Breast epithelium (tissue), 4 donors: ENCODE results near the gene PEAK1. TPM values are rescaled to one million over a fixed set of nuclear protein-coding genes. Genes with fewer than 3 reads are reported as not detected.

Source experiments
- DNase-seq, 2 donors: peaks; one replicate each; pipeline ENCODE4 v3.0.0-alpha.2; 2019; ENCODE audit warnings: low spot score in 2 of 2
- H3K27ac ChIP-seq, 2 donors: fragments of 200-600 bp; sonication (generic) in 1 of 2; one replicate each; pipeline ENCODE4 v1.5.1; 2016 to 2019; ENCODE audit warnings: mild to moderate bottlenecking in 1 of 2
- H3K27me3 ChIP-seq, 2 donors: fragments of 200-600 bp; sonication (generic) in 1 of 2; one replicate each; pipeline versions ENCODE4 v1.5.1 to v1.6.0; 2017 to 2019; ENCODE audit warnings: control low read depth in 1 of 2, mild to moderate bottlenecking in 1 of 2
- H3K36me3 ChIP-seq: fragments of 200-600 bp; one replicate; pipeline ENCODE4 v1.5.1; 2019
- H3K4me1 ChIP-seq, 2 donors: fragments of 200-600 bp; sonication (generic); one replicate each; pipeline ENCODE4 v1.5.1; 2016 to 2019; ENCODE audit warnings: control low read depth in 1 of 2
- H3K4me3 ChIP-seq, 3 donors: fragments of 200-600 bp; sonication (generic); 1 replicate in 2 of 3; 2 replicates in 1 of 3; pipeline ENCODE4 v1.5.1; 2016 to 2019; ENCODE audit warnings: mild to moderate bottlenecking in 3 of 3, moderate library complexity in 2 of 3
- H3K9me3 ChIP-seq, 2 donors: fragments of 200-600 bp; sonication (generic) in 1 of 2; one replicate each; pipeline ENCODE4 v1.5.1; 2016 to 2019; ENCODE audit warnings: control low read depth in 1 of 2
- POLR2A ChIP-seq: fragments of 450-650 bp; IDR thresholded peaks from one replicate; pipeline ENCODE4 v1.6.1; 2016; ENCODE audit warnings: antibody characterized with exemption, mild to moderate bottlenecking, moderate library complexity
- POLR2AphosphoS5 ChIP-seq, 3 donors: sonication (generic); formaldehyde crosslinking; IDR thresholded peaks; one replicate each; pipeline ENCODE4 v1.6.1; 2017; ENCODE audit warnings: antibody characterized with exemption in 3 of 3
- intact Hi-C: fragments of 100-400 bp; cut with DNase I; formaldehyde crosslinking; loops from one replicate; pipeline ENCODE4 v1.15.1; 2023; ENCODE audit warnings: low total_unique reads
- total RNA-seq, 3 donors: library from RNA; depleted of rRNA; stranded (reverse); fragments of >200 nt; gene quantifications; one replicate each; pipeline ENCODE4 v1.1.0, GENCODE V29; 2016
- TF ChIP-seq, protein P1 (sequence below), 3 donors: fragments of 450-650 bp; IDR thresholded peaks; one replicate each; pipeline ENCODE4 v1.5.1; 2016 to 2017; ENCODE audit warnings: antibody characterized with exemption in 3 of 3, mild to moderate bottlenecking in 3 of 3, moderate library complexity in 3 of 3

Gene PEAK1
- total RNA-seq, 3 donors from 2014 or later: 48.5 to 99.5 (median 55.2) TPM

DNA sequence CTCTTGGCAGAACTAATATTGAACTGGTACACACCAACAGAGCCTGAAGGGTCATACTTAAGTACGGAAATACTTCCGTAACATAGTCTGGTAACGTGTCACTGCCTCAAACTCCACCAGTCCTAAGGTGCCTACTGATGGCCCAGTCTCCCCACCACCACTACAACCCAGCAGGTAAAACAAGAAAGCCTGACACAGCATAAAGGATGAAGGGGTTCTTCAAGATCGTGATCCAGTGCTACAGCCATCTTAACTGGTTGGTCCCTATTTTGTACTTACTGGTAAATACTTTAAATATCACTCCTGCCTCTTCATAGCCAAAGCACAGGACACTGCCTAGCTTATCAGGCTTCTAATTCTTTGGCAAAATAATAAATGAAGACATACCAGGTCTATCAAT lies 46.5 kb downstream of the PEAK1 start:
- Histone ChIP-seq H3K27me3 (no peaks in the 10 kb centered on the region), H3K4me1 (no peaks in the 10 kb centered on the region), H3K36me3 (no peaks in the 10 kb centered on the region), H3K27ac (no peak overlapping the region), H3K9me3 (no peaks in the 10 kb centered on the region), H3K4me3 (no peak overlapping the region)
- no peak for TF ChIP-seq POLR2AphosphoS5 (IDR thresholded peaks at IDR 0.05)
- TF ChIP-seq, protein P1, sequence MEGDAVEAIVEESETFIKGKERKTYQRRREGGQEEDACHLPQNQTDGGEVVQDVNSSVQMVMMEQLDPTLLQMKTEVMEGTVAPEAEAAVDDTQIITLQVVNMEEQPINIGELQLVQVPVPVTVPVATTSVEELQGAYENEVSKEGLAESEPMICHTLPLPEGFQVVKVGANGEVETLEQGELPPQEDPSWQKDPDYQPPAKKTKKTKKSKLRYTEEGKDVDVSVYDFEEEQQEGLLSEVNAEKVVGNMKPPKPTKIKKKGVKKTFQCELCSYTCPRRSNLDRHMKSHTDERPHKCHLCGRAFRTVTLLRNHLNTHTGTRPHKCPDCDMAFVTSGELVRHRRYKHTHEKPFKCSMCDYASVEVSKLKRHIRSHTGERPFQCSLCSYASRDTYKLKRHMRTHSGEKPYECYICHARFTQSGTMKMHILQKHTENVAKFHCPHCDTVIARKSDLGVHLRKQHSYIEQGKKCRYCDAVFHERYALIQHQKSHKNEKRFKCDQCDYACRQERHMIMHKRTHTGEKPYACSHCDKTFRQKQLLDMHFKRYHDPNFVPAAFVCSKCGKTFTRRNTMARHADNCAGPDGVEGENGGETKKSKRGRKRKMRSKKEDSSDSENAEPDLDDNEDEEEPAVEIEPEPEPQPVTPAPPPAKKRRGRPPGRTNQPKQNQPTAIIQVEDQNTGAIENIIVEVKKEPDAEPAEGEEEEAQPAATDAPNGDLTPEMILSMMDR (IDR thresholded peaks at IDR 0.05): no peak
- no peak for TF ChIP-seq POLR2A
- DNase-seq: no peak
- intact Hi-C loops: no loop called here

GRCh38 chr15:77371850-77372563 lies 47.9 kb downstream of the PEAK1 start:
- no peaks in the 10 kb centered on the region for H3K27me3 ChIP-seq
- intact Hi-C loops: no loop called here
- no peak for DNase-seq
- H3K9me3 ChIP-seq: no peaks in the 10 kb centered on the region
- no peak overlapping the region for H3K27ac ChIP-seq
- TF ChIP-seq, protein P1 (IDR thresholded peaks at IDR 0.05): no peak
- TF ChIP-seq POLR2AphosphoS5 (IDR thresholded peaks at IDR 0.05) (no peak), POLR2A (no peak)
- no peak overlapping the region for H3K4me3 ChIP-seq
- no peaks in the 10 kb centered on the region for H3K36me3 ChIP-seq
- no peaks in the 10 kb centered on the region for H3K4me1 ChIP-seq

DNA sequence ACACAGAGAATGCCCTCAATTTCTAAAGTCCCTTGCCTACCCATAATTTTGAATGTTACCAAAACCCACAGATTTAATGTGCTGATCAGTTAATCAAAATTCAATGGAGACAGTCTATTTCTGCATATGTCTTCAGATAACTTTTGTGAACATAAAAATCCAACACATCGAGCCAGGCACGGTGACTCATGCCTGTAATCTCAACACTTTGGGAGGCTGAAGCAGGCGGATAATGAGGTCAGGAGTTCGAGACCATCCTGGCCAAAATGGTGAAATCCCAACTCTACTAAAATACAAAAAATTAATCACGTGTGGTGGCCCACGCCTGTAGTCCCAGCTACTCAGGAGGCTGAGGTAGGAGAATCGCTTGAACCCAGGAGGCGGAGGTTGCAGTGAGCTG lies 49.3 kb downstream of the PEAK1 start:
- TF ChIP-seq POLR2A (no peak), POLR2AphosphoS5 (IDR thresholded peaks at IDR 0.05) (no peak)
- TF ChIP-seq, protein P1 (IDR thresholded peaks at IDR 0.05): no peak
- Histone ChIP-seq H3K36me3 (no peaks in the 10 kb centered on the region), H3K27me3 (no peaks in the 10 kb centered on the region), H3K9me3 (no peaks in the 10 kb centered on the region), H3K27ac (no peak overlapping the region), H3K4me1 (no peaks in the 10 kb centered on the region), H3K4me3 (no peak overlapping the region)
- intact Hi-C loops: no loop called here
- no peak for DNase-seq

DNA sequence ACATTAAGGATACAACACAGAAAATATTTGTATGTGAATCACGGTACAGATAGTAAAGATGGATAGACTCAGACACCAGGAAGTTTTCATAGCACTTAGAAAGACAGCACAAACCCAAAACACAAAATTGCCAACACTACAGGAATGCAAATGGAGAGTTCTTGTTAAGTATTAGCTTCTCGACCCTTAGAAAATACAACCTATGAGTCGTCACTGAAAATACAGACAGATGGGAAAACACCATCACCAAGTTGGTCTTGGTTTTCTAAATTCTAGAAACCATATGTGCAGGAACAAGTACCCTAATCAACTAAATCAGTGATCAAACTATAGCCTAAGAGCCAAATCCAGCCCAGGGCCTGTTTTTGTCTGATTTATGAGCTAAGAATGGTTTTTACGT lies 50.7 kb downstream of the PEAK1 start:
- no peak overlapping the region for H3K4me3 ChIP-seq
- intact Hi-C loops: no loop called here
- DNase-seq: no peak
- no peaks in the 10 kb centered on the region for H3K27me3 ChIP-seq
- no peaks in the 10 kb centered on the region for H3K9me3 ChIP-seq
- H3K27ac ChIP-seq: no peak overlapping the region
- no peaks in the 10 kb centered on the region for H3K4me1 ChIP-seq
- TF ChIP-seq POLR2AphosphoS5 (IDR thresholded peaks at IDR 0.05): no peak
- TF ChIP-seq, protein P1 (IDR thresholded peaks at IDR 0.05): no peak
- no peak for TF ChIP-seq POLR2A
- no peaks in the 10 kb centered on the region for H3K36me3 ChIP-seq

DNA sequence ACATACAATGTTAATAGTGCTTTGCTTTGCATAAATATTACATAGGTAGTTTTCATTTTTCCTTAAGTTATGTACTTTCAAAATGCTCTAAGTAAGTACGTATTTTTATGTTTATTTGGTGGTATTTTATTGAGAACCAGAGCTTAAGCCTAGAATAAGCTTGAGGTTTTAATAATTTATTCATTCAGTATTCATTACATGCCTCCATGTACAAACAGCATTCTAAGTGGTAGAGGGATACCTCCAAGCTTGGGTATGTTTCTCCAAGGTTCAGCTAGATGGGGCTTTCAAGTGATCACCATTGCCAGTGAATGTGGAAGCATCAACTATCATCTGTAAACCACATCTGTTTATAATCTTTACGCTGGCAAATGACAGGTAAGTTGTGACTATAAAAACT lies 52.3 kb downstream of the PEAK1 start:
- intact Hi-C loops: no loop called here
- Histone ChIP-seq H3K27me3 (no peaks in the 10 kb centered on the region), H3K36me3 (no peaks in the 10 kb centered on the region), H3K27ac (no peak overlapping the region), H3K4me1 (no peaks in the 10 kb centered on the region), H3K9me3 (no peaks in the 10 kb centered on the region), H3K4me3 (no peak overlapping the region)
- TF ChIP-seq POLR2A: no peak
- TF ChIP-seq, protein P1 (IDR thresholded peaks at IDR 0.05): no peak
- TF ChIP-seq POLR2AphosphoS5 (IDR thresholded peaks at IDR 0.05): no peak
- DNase-seq: no peak
